ENCODE data around the gene LHFPL2.
"Not testable (repeated sequence)": the region's sequence is repeated elsewhere in the genome, so short reads cannot be mapped to it uniquely, and the experiment has no call there.

The LHFPL2 gene, protein sequence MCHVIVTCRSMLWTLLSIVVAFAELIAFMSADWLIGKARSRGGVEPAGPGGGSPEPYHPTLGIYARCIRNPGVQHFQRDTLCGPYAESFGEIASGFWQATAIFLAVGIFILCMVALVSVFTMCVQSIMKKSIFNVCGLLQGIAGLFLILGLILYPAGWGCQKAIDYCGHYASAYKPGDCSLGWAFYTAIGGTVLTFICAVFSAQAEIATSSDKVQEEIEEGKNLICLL

DNA sequence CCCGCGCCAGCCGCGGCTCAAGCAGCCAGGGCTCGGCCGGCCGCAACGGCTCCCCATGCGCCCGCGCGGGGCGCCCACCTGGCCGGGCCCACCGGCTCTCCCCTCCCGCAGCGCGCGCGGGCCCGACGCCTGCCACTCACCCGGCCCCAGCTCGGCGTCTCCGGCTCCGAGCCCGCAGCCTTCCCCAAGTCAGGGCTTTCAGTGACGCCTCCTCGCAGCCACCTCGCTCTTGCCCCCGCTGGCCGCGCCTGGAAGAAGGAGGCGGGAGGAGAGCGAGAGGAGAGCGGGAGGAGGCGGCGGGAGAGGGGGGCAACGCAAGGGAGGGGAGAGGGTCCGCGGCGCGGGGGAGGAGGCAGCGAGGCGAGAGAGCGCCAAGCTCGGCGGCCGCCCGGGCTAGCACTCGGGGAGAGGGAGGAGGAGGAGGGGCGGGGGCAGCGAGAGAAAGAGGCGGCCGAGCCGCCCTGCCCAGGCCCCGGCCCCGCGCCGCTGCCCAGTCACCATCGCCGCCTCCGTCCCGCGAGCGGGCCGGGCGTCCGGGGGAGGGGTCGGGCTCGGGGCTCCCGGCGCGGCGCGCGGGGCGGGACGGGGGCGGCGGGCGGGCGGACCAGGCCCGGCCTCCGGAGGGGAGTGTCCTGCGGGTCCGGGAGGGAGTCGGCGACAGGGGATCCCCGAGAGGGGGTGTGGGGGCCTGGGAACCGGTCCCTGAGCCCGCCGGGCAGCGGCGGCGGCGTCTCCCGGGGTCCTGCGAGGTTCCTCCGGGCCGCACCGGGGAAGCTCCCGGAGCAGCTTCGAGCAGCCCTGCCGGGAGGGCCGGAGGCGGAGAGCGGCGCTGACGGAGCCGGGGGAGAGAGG, at the start of gene LHFPL2:
TSS of gene LHFPL2 (minus strand) at position 414 of the 852 bp plus-strand sequence. CDS start 138,559 bp downstream, outside the sequence.
- DNase-seq = no peak

DNA sequence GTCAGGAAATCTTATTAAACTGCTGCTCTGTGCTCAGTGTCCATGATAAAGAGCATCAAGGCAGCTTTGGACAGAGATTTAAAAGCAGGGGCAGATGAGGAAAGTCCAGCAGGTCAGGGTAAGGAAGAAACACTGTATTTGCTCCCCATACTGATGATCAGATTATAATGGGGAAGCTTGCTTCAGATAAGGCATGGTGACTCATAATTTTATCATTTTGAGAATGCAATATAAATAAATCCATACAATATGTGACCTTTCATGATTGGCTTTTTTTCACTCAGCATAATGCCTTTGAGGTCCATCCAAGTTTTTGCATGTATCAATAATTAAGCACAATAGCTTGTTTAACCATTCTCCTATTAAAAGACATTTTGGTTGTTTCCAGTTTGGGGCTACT, 48.1 kb upstream of the LHFPL2 start:
- DNase-seq = no peak

- DNase-seq = not testable (repeated sequence)
These were observed 47.5 kb upstream of the LHFPL2 start for GRCh38 chr5:78696052-78696451.

DNA sequence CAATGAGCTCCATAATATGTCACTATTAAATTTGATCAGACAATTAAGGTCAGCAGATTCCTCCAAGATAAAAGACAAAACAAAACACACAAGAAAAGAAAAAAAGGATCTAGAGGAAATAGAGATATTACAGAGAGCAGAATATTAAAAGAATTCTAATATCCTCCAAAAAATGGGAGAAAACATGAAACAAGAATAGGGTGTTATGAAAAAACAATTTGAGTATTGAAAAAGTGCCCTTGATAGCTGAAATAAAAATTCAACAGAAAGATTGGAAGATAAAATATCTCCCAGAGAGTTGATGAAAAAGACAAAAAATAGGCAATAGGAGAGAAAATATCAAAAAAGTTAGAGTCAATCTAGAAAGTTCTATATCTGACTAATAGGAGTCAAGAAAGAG, 44.8 kb upstream of the LHFPL2 start:
- DNase-seq = no peak

DNA sequence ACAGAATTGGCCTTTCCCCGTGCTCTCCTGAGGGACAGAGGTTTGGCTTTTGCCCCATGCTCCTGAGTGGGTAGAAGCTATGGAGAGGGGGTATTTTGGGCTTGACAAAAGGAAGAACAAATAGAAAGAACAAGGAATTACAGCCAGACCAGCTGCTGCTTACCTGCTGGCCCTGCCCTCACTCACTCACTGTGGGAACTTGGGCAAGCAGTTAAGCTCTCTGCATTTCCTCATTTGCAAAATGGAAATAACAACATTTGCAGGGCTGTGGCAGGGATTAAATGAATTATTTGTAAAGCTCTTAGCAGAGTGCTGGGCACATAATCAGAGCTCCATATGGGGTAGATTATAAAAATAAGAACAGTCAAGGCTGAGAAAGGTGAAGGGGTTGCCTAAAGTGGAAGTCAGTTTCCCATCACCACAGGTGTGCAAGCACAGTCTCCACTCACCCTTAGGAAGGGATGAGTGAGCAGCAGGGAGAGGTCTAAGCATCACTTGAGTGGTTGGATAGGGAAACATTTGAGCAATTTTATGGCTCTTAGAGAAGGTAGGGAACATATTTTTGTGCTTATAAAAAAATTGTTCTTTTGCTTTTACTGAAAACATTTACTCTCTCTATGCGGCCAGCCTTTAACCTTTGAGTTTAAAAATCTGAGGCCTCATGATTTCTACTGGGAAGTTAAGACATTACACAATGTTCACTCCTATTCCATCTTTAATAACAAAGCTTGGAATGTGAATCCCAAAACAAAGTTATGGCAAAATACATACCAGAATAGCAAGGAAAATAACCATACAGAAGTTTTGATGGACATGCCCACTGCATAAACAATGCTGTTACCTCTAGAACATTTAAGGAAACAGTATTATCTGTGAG, 42.8 kb upstream of the LHFPL2 start:
- DNase-seq = no peak

DNA sequence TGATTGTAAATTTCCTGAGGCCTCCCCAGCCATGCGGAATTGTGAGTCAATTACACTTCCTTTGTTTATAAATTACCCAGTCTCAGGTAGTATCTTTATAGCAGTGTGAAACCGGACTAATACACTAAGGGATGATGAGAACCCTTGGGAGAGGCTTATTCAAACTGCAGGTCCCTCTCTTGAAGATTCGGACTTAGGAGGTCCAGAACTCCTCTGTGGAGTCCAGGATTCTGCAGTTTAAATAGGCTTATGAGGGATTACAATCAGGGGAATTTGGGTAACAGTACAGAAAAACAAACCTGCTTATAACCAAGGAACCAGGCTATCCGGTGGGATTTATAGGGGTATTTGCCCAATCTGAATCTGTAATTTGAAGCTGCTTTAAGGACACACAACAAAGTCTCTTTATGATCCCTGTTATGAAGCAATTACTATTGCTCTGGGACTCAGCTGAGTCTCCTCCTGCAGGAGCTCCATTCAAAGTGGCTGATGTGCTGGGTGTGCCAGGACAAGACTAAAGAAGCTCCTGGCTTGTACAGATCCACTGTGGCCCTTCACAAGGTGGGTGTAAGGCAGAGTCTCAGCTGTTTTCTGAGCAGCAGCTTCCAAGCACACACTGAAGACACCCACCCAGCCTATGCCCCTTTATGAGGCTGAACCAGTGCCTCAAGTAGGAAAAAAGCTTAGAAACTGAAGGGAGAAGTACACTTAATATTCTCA, 41.8 kb upstream of the LHFPL2 start:
- no peak for DNase-seq

DNA sequence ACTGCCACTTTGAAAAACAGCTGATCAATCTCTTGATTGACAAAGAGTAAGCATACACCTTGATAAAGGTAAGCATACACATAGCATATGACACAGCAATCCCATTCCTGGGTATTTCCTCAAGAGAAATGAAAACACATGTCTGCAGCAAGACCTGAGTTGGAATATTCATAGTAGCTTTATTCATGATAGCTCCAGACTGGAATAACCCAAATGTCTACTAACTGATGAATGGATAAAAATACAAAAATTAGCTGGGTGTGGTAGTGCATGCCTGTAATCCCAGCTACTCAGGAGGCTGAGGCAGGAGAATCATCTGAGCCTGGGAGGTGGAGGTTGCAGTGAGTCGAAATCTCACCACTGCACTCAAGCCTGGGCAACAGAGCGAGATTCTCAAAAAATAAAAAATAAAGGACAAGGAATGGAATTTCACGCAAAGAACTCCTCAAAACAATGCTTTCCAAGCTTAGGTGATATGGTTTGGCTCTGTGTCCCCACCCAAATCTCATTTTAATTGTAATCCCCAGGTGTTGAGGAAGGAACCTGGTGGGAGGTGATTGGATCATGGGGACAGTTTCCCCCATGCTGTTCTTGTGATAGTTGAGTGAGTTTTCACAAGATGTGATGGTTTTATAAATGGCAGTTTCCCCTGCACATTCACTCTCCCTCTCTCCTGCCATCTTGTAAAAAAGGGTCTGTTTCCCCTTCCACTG, 41.1 kb upstream of the LHFPL2 start:
- no peak for DNase-seq

GRCh38 chr5:78687514-78687913, 38.9 kb upstream of the LHFPL2 start:
- DNase-seq = not testable (repeated sequence)

DNA sequence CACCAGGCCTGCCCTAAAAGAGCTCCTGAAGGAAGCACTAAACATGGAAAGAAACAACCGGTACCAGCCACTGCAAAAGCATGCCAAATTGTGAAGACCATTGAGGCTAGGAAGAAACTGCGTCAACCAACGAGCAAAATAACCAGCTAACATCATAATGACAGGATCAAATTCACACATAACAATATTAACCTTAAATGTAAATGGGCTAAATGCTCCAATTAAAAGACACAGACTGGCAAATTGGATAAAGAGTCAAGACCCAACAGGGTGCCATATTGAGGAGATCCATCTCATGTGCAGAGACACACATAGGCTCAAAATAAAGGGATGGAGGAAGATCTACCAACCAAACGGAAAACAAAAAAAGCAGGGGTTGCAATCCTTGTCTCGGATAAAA, 35.3 kb upstream of the LHFPL2 start:
- not testable (repeated sequence) for DNase-seq

- DNase-seq = no peak
These were observed 31.3 kb upstream of the LHFPL2 start for GRCh38 chr5:78679905-78680304.

GRCh38 chr5:78677777-78678668, 29.5 kb upstream of the LHFPL2 start:
- no peak for DNase-seq

DNA sequence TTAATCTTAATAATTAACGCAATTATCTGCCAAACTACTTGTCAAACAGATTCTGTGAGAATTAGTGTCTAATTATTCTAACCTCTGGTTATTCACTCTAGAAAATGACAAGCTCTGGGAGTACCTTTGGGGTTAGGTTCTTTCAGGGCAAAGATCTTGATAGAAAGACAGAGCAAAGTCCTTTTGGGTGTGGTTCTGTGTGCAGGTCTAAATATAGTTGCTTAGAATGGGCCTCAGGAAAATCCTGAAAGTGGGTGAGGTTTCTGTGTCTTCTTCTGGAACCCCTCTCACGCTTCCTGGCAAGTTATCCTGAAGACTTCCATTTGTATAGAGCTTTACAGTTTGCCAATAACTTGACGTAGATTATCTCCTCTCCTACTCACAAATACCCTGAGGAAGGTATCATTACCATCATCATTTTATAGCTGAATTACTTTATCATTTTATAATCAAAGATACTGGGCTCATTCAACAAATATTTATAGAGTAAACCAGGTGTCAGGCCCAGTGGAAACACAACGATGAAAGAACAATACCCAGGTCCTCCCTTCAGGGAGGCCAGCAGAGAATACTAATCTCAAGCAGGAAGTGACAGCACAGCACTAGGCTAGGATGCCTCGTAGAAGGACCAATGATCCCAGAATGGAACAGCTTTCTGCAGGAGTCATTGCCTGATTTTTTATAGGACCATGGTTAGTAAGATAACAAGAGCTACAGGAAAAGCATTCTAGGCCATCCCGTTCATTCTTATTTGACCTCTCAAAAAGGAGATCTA, 27.6 kb upstream of the LHFPL2 start:
- no peak for DNase-seq

- not testable (repeated sequence) for DNase-seq
These were observed 25.3 kb upstream of the LHFPL2 start for GRCh38 chr5:78673827-78674226.

GRCh38 chr5:78672154-78672553, 23.6 kb upstream of the LHFPL2 start:
- DNase-seq = no peak

DNA sequence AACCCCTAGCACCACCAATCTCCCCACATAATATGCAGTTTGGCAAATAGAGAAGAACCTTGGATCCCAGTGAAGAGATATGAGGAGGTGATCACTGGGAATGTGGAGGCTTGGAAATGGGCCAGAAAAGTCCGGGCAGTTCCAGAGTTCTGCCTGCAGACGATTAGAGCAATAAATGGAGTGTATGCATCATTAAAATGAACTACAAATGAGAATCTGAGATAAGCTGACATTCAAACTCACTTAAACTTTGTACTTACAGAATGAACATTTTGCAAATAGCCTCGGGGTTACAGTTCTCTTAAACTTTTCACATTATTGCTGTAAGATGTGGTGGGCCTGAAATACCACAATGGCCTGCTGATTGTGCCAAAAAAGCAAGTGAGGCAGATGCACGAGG, 23.0 kb upstream of the LHFPL2 start:
- no peak for DNase-seq

DNA sequence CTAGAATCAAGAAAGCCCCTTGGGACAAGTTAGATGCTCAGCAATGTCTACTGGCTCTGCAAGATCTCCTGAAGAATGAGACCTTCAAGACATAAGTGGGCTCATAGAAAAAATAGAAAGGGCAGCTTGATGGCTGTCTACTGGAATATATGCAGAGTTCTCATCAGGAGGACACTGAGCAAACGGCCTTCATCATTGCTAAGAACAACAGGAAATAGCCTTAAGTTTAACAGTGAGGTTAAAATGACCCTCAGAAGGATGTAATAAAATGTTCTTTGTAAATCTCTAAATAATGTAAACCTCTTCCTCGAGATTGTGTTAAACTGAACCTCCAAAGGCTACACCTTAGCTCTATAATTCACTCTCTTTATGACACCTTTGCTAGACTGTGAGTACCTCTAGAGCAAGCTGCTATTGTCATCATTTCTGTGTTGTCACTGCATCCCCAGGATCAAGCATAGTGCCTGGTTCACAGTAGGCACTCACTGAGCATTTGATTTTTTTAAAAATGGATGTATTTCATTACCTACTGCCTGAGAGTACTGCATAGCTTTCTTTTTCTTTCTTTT, 22.2 kb upstream of the LHFPL2 start:
- DNase-seq = no peak

- no peak for DNase-seq
These were observed 20.8 kb upstream of the LHFPL2 start for GRCh38 chr5:78669331-78669730.

DNA sequence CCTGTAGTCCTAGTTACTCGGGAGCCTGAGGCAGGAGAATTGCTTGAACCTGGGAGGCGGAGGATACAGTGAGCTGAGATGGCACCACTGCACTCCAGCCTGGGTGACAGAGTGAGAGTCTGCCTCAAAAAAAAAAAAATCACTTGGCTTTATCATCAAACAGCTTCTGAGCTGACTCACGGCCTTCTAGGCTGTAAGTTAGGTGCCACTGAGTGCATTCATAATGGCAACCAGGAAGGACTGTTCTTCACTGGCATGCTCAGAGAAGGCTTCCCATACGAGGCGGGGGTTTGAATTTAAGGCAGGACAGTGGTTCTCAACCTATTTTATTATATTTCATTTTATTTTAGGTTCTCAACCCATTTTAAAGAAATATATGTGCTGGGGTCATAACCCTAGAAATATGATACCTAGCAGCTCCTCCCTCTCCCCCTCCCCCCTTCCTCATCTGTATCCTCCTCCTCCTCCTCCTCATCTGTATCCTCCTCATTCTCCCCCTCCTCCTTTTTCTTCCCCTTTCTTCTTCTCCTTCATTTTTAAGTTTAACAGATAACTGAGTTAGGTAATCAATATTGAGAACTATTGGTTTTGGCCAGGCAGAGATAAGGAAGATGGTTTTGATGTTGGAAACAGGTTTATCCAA, 19.0 kb upstream of the LHFPL2 start:
- no peak for DNase-seq

DNA sequence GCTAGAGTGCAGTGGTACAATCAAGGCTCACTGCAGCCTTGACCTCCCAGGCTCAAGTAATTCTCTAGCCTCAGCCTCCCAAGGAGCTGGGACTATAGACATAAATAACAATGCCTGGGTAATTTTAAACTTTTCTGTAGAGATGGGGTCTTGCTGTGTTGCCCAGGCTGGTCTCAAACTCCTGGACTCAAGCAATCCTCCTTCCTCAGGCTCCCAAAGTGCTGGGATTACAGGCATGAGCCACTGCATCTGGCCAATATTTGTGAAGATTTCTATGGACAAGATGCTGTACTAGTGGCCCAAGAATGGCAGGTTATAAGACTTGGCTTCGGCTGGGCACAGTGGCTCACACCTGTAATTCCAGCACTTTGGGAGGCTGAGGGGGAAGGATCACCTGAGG, 18.4 kb upstream of the LHFPL2 start:
- not testable (repeated sequence) for DNase-seq
